ENCODE results near the gene HSPD1.

The HSPD1 gene

GRCh38 chr2:197506658-197507057 is 7.0 kb upstream of the HSPD1 start:
- H3K4me3 Mint-ChIP-seq: no peak overlapping the region
- no peak overlapping the region for H3K27ac Mint-ChIP-seq (ENCODE audit: low read depth)

GRCh38 chr2:197504512-197504911 is 4.9 kb upstream of the HSPD1 start:
- Mint-ChIP-seq H3K27me3 (no peaks in the 10 kb centered on the region), H3K4me1 (peaks cover 19% of the 10 kb centered on the region), H3K4me3 (no peak overlapping the region), H3K36me3 (ENCODE audit: insufficient read depth) (peaks cover 36% of the 10 kb centered on the region), H3K27ac (ENCODE audit: low read depth) (no peak overlapping the region), H3K9me3 (no peaks in the 10 kb centered on the region)
- no peak for DNase-seq (ENCODE audit: low spot score in 2 of 2)
- ATAC-seq (replicated peaks; ENCODE audit: extremely low read depth, poor library complexity, severe bottlenecking): no peak

More at GRCh38 chr2:197506658-197507057, 7.0 kb upstream of the HSPD1 start:
- no peaks in the 10 kb centered on the region for H3K27me3 Mint-ChIP-seq
- ATAC-seq (replicated peaks; ENCODE audit: extremely low read depth, poor library complexity, severe bottlenecking) (no peak), DNase-seq (ENCODE audit: low spot score in 2 of 2) (no peak)
- H3K9me3 Mint-ChIP-seq: no peaks in the 10 kb centered on the region
- H3K36me3 Mint-ChIP-seq (ENCODE audit: insufficient read depth): peaks cover 19% of the 10 kb centered on the region
- H3K4me1 Mint-ChIP-seq: peaks cover 9% of the 10 kb centered on the region

- H3K4me3 Mint-ChIP-seq: no peak overlapping the region
- no peak overlapping the region for H3K27ac Mint-ChIP-seq (ENCODE audit: low read depth)
- H3K27me3 Mint-ChIP-seq: no peaks in the 10 kb centered on the region
- H3K36me3 Mint-ChIP-seq (ENCODE audit: insufficient read depth): peaks cover 38% of the 10 kb centered on the region
- peaks cover 19% of the 10 kb centered on the region for H3K4me1 Mint-ChIP-seq
- DNase-seq (ENCODE audit: low spot score in 2 of 2): no peak
- no peak for ATAC-seq (replicated peaks; ENCODE audit: extremely low read depth, poor library complexity, severe bottlenecking)
- H3K9me3 Mint-ChIP-seq: no peaks in the 10 kb centered on the region
Measured at GRCh38 chr2:197504000-197504399, 4.4 kb upstream of the HSPD1 start.

GRCh38 chr2:197502685-197503084 is 3.0 kb upstream of the HSPD1 start:
- Mint-ChIP-seq H3K4me1 (peaks cover 27% of the 10 kb centered on the region), H3K27me3 (no peaks in the 10 kb centered on the region), H3K36me3 (ENCODE audit: insufficient read depth) (peaks cover 44% of the 10 kb centered on the region), H3K4me3 (peak overlapping the region; percentile 84), H3K9me3 (no peaks in the 10 kb centered on the region), H3K27ac (ENCODE audit: low read depth) (peak overlapping the region; percentile 93)
- ATAC-seq (replicated peaks; ENCODE audit: extremely low read depth, poor library complexity, severe bottlenecking) (no peak), DNase-seq (ENCODE audit: low spot score in 2 of 2) (no peak)

- Mint-ChIP-seq H3K36me3 (ENCODE audit: insufficient read depth) (peaks cover 47% of the 10 kb centered on the region), H3K4me1 (peaks cover 32% of the 10 kb centered on the region), H3K27ac (ENCODE audit: low read depth) (peak overlapping the region; percentile 93), H3K27me3 (no peaks in the 10 kb centered on the region), H3K4me3 (peak overlapping the region; percentile 84), H3K9me3 (no peaks in the 10 kb centered on the region)
- no peak for ATAC-seq (replicated peaks; ENCODE audit: extremely low read depth, poor library complexity, severe bottlenecking)
- DNase-seq (ENCODE audit: low spot score in 2 of 2): no peak
Measured at GRCh38 chr2:197502201-197502600, 2.6 kb upstream of the HSPD1 start.

- peak overlapping the region; percentile 84 for H3K4me3 Mint-ChIP-seq
- DNase-seq (ENCODE audit: low spot score in 2 of 2) (no peak), ATAC-seq (replicated peaks; ENCODE audit: extremely low read depth, poor library complexity, severe bottlenecking) (peak; percentile 4)
- peaks cover 60% of the 10 kb centered on the region for H3K36me3 Mint-ChIP-seq (ENCODE audit: insufficient read depth)
- no peaks in the 10 kb centered on the region for H3K27me3 Mint-ChIP-seq
- H3K4me1 Mint-ChIP-seq: peaks cover 45% of the 10 kb centered on the region
- H3K27ac Mint-ChIP-seq (ENCODE audit: low read depth): peak overlapping the region; percentile 93
- no peaks in the 10 kb centered on the region for H3K9me3 Mint-ChIP-seq
Measured at GRCh38 chr2:197500503-197501131, 977 bp upstream of the HSPD1 start.

GRCh38 chr2:197498937-197499593 is 575 bp downstream of the HSPD1 start:
- Mint-ChIP-seq H3K27ac (ENCODE audit: low read depth) (peak overlapping the region; percentile 93), H3K36me3 (ENCODE audit: insufficient read depth) (peaks cover 64% of the 10 kb centered on the region), H3K9me3 (no peaks in the 10 kb centered on the region), H3K4me1 (peaks cover 45% of the 10 kb centered on the region), H3K4me3 (peak overlapping the region; percentile 84), H3K27me3 (no peaks in the 10 kb centered on the region)
- DNase-seq (ENCODE audit: low spot score in 2 of 2) (peak; percentile 16 to 32), ATAC-seq (replicated peaks; ENCODE audit: extremely low read depth, poor library complexity, severe bottlenecking) (no peak)

GRCh38 chr2:197498235-197498936 is 1.3 kb downstream of the HSPD1 start:
- Mint-ChIP-seq H3K9me3 (no peaks in the 10 kb centered on the region), H3K27me3 (no peaks in the 10 kb centered on the region), H3K36me3 (ENCODE audit: insufficient read depth) (peaks cover 67% of the 10 kb centered on the region), H3K27ac (ENCODE audit: low read depth) (peak overlapping the region; percentile 93), H3K4me3 (peak overlapping the region; percentile 84), H3K4me1 (peaks cover 45% of the 10 kb centered on the region)
- ATAC-seq (replicated peaks; ENCODE audit: extremely low read depth, poor library complexity, severe bottlenecking): no peak
- DNase-seq (ENCODE audit: low spot score in 2 of 2): no peak

- ATAC-seq (replicated peaks; ENCODE audit: extremely low read depth, poor library complexity, severe bottlenecking) (no peak), DNase-seq (ENCODE audit: low spot score in 2 of 2) (no peak)
- H3K27me3 Mint-ChIP-seq: no peaks in the 10 kb centered on the region
- peak overlapping the region; percentile 93 for H3K27ac Mint-ChIP-seq (ENCODE audit: low read depth)
- H3K4me3 Mint-ChIP-seq: peak overlapping the region; percentile 84
- peaks cover 43% of the 10 kb centered on the region for H3K4me1 Mint-ChIP-seq
- H3K9me3 Mint-ChIP-seq: no peaks in the 10 kb centered on the region
- peaks cover 74% of the 10 kb centered on the region for H3K36me3 Mint-ChIP-seq (ENCODE audit: insufficient read depth)
Measured at GRCh38 chr2:197497326-197497725, 2.3 kb downstream of the HSPD1 start.

GRCh38 chr2:197496695-197497094 is 2.9 kb downstream of the HSPD1 start:
- no peak for ATAC-seq (replicated peaks; ENCODE audit: extremely low read depth, poor library complexity, severe bottlenecking)
- peaks cover 36% of the 10 kb centered on the region for H3K4me1 Mint-ChIP-seq
- no peak overlapping the region for H3K27ac Mint-ChIP-seq (ENCODE audit: low read depth)

GRCh38 chr2:197495433-197496134 is 4.1 kb downstream of the HSPD1 start:
- no peak overlapping the region for H3K4me3 Mint-ChIP-seq
- H3K4me1 Mint-ChIP-seq: peaks cover 26% of the 10 kb centered on the region
- H3K27me3 Mint-ChIP-seq: no peaks in the 10 kb centered on the region
- H3K9me3 Mint-ChIP-seq: no peaks in the 10 kb centered on the region
- no peak for ATAC-seq (replicated peaks; ENCODE audit: extremely low read depth, poor library complexity, severe bottlenecking)
- H3K36me3 Mint-ChIP-seq (ENCODE audit: insufficient read depth): peaks cover 73% of the 10 kb centered on the region
- peak overlapping the region; percentile 53 for H3K27ac Mint-ChIP-seq (ENCODE audit: low read depth)
- DNase-seq (ENCODE audit: low spot score in 2 of 2): no peak

More at GRCh38 chr2:197496695-197497094, 2.9 kb downstream of the HSPD1 start:
- no peaks in the 10 kb centered on the region for H3K9me3 Mint-ChIP-seq
- H3K4me3 Mint-ChIP-seq: peak overlapping the region; percentile 4
- no peak for DNase-seq (ENCODE audit: low spot score in 2 of 2)
- peaks cover 74% of the 10 kb centered on the region for H3K36me3 Mint-ChIP-seq (ENCODE audit: insufficient read depth)
- H3K27me3 Mint-ChIP-seq: no peaks in the 10 kb centered on the region

GRCh38 chr2:197487385-197487784 is 12.3 kb downstream of the HSPD1 start:
- Mint-ChIP-seq H3K36me3 (ENCODE audit: insufficient read depth) (peaks cover 52% of the 10 kb centered on the region), H3K27me3 (no peaks in the 10 kb centered on the region), H3K9me3 (no peaks in the 10 kb centered on the region)

More at GRCh38 chr2:197487385-197487784, 12.3 kb downstream of the HSPD1 start:
- DNase-seq (ENCODE audit: low spot score in 2 of 2) (no peak), ATAC-seq (replicated peaks; ENCODE audit: extremely low read depth, poor library complexity, severe bottlenecking) (no peak)
- Mint-ChIP-seq H3K4me1 (no peaks in the 10 kb centered on the region), H3K4me3 (no peak overlapping the region), H3K27ac (ENCODE audit: low read depth) (no peak overlapping the region)
